ENCODE measurements around the gene SH3BP4. TPM values are rescaled to one million over a fixed set of nuclear protein-coding genes. Genes with fewer than 3 reads are reported as not detected.

The SH3BP4 gene
- total RNA-seq, 1 donor from 2014 or later, result 0.26 TPM

DNA sequence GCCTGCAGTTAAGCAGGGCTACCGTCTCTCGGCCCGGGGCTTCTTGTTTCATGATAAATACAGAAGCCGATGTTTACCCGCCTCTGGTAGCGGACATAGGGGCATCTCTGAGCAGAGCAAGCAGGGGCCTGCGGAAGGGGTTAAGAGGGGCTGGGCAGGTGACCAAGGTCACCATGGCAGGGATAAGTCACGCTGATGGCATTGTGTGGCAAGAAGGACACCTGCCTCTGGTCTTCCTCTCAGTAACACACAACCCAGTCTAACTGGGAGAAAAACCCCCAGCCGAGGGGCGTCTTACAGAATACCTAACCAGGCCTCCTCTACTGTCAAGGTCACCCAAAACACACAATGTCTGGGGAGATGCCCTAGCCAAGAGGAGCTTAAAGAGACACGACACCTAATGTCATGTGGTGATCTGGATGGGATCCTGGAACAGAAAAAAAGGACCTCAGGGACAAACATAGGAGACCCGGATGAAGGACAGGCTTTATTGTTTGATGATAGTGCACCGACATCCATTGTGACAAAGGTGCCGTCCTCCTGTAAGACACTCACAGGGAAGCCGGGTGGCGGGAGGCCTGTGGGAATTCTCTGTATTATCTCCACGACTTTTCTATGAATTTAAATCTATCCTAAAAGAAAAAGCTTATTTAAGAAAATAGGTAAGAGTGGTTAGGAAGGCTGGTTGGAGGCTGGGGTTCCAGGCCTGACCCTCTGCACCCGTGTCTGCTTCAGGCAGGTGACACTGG is 24.8 kb downstream of the SH3BP4 start:
- Mint-ChIP-seq H3K36me3 (ENCODE audit: low read depth) (no peaks in the 10 kb centered on the region), H3K27me3 (ENCODE audit: insufficient read depth) (no peaks in the 10 kb centered on the region), H3K9me3 (peaks cover 5% of the 10 kb centered on the region), H3K4me3 (no peak overlapping the region), H3K27ac (no peak overlapping the region), H3K4me1 (ENCODE audit: low read depth) (no peaks in the 10 kb centered on the region)
- intact Hi-C loops (cut with micrococcal nuclease), result no loop called here
- no peak for DNase-seq (ENCODE audit: low spot score)

DNA sequence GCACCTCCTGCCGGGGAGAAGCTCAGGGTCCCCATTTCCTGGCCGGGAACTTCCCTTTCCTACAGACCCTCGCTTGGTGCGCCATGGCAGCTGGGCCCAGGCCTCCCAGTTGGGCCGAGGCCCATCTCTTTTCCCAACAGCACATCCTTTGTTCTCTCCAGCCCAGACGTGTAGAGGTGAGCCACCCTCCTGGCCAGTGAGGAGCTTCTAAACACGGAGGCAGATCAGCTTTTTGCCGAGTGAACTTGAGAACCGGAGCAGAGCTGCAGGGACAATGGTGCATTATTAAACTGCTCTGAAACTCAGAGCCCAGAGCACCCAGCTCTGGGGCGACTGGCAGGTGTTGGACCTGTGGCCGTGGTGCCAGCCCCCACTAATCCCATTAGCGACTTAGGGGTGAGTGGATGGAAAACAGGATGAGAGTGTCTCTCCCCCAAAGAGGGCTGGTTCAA is 25.4 kb downstream of the SH3BP4 start:
- Mint-ChIP-seq H3K27ac (no peak overlapping the region), H3K27me3 (ENCODE audit: insufficient read depth) (no peaks in the 10 kb centered on the region), H3K4me1 (ENCODE audit: low read depth) (no peaks in the 10 kb centered on the region), H3K9me3 (peaks cover 5% of the 10 kb centered on the region), H3K36me3 (ENCODE audit: low read depth) (no peaks in the 10 kb centered on the region), H3K4me3 (no peak overlapping the region)
- DNase-seq (ENCODE audit: low spot score), result no peak
- intact Hi-C loops (cut with micrococcal nuclease), result no loop called here

DNA sequence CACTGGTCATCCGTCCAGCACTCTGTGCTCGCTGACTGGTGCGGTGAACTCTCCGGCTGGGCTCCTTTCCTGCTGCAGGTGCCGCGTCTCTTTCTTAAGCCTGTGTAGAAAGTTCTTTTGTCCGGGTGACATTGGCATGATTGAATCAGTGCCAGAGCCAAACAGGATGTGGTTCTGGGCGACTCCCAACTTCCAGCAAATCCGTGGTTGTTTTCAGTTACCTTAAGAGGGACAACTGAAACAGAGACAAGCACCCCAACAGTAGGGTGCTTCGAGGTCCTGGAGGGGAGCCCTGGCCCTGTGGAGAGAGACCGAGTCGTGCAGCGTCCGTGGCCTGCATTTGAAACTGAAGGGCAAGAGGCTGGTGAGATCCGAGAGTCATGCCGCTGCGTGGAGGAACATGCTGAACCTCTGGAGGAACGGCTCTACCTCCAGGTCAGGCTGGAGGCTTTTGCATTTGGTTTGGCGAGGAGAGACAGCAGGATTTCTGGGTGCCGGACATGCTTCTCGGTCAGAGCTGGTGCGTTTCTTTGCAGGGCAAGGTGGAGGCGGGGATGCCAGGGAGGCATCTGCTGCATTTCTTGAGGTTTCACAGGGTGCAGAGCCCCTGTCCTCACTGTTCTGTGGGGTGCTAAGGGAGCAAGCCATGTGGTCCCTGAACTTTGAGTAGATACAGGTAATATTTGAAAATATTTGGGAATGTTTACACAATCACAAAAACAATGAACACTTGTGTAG is 26.8 kb downstream of the SH3BP4 start:
- H3K27ac Mint-ChIP-seq, result no peak overlapping the region
- peaks cover 5% of the 10 kb centered on the region for H3K9me3 Mint-ChIP-seq
- intact Hi-C loops (cut with micrococcal nuclease), result no loop called here
- H3K27me3 Mint-ChIP-seq (ENCODE audit: insufficient read depth), result no peaks in the 10 kb centered on the region
- no peaks in the 10 kb centered on the region for H3K36me3 Mint-ChIP-seq (ENCODE audit: low read depth)
- H3K4me1 Mint-ChIP-seq (ENCODE audit: low read depth), result no peaks in the 10 kb centered on the region
- no peak for DNase-seq (ENCODE audit: low spot score)
- H3K4me3 Mint-ChIP-seq, result no peak overlapping the region

DNA sequence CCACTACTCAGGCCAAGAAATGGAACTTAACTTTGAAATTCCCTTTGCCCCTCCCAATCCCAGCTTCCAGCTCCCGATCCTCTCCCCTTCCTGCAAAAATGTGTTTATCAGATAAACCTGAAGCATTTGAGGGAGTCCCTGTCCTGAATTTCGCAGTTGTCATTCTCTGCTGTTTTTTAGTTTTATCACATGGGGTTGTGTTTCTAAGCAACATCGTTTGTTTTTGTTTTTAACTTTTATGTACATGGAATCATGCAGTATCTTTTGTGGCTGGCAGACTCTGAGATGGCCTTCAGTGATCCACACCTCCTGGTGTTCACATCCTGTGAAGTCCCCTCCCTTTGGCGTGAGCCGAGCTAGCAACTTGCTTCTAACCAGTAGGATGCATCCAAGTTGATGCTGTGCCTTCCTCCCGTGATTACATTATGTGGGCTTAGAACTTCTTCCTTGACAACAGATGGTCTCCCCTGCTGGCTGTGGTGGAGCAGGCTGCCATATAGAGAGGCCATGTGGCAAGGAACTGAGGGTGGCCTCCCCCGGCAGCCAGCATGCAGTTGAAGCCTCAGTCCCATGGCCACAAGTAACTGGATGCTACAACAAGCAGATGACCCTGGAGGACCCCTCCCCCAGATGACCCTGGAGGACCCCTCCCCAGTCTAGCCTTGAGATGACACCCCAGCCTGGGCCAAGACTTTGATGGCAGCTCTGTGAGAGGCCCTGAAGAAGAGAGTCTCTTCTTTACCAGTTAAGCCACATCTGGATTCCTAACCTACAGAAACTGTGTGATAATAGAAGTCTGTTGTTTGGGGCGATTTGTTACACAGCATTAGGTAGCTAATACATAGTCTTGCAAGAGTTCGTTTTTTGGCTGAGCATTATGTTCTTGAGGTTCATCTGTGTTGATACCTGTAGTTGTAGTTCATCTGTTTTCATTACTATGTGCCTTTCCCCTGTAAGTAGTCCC is 27.7 kb downstream of the SH3BP4 start:
- Mint-ChIP-seq H3K4me1 (ENCODE audit: low read depth) (no peaks in the 10 kb centered on the region), H3K36me3 (ENCODE audit: low read depth) (no peaks in the 10 kb centered on the region), H3K27ac (no peak overlapping the region), H3K9me3 (peaks cover 5% of the 10 kb centered on the region), H3K4me3 (no peak overlapping the region), H3K27me3 (ENCODE audit: insufficient read depth) (no peaks in the 10 kb centered on the region)
- no peak for DNase-seq (ENCODE audit: low spot score)
- intact Hi-C loops (cut with micrococcal nuclease), result no loop called here

DNA sequence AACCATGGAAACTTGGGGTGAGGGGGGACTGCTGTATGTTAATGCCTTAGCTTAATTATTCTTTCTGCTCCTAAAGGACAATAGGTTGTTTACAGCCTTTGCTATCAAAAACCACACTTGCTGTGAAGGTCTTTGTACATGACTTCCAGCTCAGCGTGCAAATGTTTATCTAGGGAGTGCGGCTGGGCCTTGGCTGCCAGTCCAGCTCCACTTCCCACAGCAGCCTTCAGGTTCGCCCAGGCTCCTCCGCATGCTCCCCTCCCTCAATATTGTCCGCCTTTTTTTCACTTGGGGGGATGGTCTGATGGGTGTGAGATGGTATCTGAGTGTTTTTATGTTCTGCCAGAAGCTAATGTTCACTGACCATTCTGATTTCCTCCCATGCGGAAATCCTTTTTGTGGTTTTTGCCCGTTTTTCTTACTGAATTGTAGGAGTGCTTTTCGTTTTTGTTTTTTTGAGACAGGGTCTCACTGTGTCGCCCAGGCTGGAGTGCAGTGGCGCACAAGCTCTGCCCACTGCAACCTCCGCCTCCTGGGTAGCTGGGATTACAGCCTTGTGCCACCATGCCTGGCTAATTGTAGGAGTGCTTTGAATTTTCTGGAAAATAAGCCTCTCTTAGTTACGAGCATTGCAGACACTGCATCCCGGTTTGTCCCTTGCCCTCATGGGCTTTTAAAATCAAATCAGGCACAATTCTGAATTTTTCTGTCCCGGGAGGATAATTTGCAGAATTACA is 28.8 kb downstream of the SH3BP4 start:
- no peaks in the 10 kb centered on the region for H3K27me3 Mint-ChIP-seq (ENCODE audit: insufficient read depth)
- no peak overlapping the region for H3K4me3 Mint-ChIP-seq
- peaks cover 5% of the 10 kb centered on the region for H3K9me3 Mint-ChIP-seq
- intact Hi-C loops (cut with micrococcal nuclease), result no loop called here
- no peak for DNase-seq (ENCODE audit: low spot score)
- no peaks in the 10 kb centered on the region for H3K4me1 Mint-ChIP-seq (ENCODE audit: low read depth)
- no peak overlapping the region for H3K27ac Mint-ChIP-seq
- H3K36me3 Mint-ChIP-seq (ENCODE audit: low read depth), result no peaks in the 10 kb centered on the region

DNA sequence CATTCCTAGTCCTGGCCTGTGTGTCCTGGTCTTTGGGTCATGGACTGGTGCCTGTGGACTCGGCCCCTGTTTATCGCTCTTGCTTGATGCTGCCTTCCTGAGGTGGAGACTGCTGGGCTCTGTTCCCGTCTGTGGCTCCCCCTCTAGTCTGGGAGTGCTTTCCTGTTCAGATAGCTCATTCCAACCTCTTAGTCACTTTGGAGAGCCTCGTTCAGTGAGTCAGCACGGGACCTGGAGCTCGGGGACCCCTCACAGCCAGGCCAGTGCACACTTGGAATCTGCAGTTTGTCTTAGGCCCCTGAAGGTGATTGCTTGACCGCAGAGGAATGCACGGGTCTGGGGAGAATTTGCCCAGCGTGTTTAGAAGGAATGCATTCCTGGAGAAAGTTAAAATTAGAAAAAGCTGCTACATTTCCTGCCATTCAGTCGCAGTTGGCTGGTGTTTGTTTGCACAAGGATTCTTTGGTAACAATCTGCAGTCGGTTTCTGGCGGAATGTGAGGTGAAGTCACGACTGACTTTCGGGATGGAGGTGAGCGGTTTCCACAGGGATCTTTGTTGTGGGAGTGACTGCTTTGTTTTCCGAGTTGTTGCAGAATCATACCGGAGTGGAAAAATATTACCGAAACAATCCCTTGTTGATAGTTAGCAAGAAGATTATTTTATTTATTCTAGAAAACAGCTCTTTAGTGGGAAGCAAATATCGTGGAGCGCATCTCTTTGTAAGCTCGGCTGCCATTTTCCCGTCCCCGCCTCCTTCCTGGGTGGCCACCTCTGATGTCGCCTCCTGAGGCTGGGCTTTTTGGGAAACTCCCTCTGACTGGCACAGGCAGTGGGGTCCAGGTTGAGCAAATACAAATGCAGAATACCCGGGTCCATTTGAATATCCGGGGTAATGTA is 29.6 kb downstream of the SH3BP4 start:
- intact Hi-C loops (cut with micrococcal nuclease), result no loop called here
- H3K4me1 Mint-ChIP-seq (ENCODE audit: low read depth), result no peaks in the 10 kb centered on the region
- DNase-seq (ENCODE audit: low spot score), result no peak
- H3K9me3 Mint-ChIP-seq, result peaks cover 5% of the 10 kb centered on the region
- H3K36me3 Mint-ChIP-seq (ENCODE audit: low read depth), result no peaks in the 10 kb centered on the region
- no peak overlapping the region for H3K27ac Mint-ChIP-seq
- no peak overlapping the region for H3K4me3 Mint-ChIP-seq
- H3K27me3 Mint-ChIP-seq (ENCODE audit: insufficient read depth), result no peaks in the 10 kb centered on the region

DNA sequence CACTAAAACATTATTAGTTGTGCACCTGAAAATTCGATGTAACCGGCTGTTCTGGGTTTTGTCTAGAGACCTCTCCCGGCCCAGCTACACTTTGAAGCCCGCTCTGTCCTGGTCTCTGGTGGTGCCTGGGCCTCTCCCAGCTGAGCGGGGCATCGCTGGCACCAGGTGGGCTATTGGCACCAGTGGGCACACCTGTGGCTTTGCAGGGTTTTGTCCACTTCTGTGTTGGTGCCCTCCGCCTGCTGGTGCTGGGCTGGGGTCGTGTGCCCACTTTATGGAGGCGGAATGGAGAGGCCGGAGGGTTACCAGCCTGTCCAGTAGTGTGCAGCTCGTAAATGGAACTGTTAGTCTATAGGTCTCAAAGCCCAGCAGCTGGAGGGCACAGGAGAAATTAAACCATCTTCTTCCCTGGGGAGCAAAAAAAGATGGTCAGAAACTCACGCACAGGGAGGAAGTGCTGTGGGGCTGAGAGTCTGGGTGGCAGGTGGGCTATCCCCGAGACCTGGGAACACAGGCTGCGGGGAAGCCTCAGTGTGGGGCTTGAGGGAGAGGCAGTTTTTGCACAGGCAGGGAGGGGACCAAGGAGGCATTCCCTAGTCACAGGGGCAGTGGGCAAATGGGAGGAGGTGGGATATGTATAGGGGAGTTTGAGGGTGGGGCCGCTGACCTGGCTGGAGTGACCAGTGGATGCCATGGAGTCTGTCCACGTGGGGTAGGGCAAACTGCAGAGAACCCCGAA is 30.4 kb downstream of the SH3BP4 start:
- H3K36me3 Mint-ChIP-seq (ENCODE audit: low read depth), result no peaks in the 10 kb centered on the region
- no peaks in the 10 kb centered on the region for H3K27me3 Mint-ChIP-seq (ENCODE audit: insufficient read depth)
- DNase-seq (ENCODE audit: low spot score), result no peak
- H3K27ac Mint-ChIP-seq, result no peak overlapping the region
- peaks cover 5% of the 10 kb centered on the region for H3K9me3 Mint-ChIP-seq
- intact Hi-C loops (cut with micrococcal nuclease), result no loop called here
- no peak overlapping the region for H3K4me3 Mint-ChIP-seq
- no peaks in the 10 kb centered on the region for H3K4me1 Mint-ChIP-seq (ENCODE audit: low read depth)

DNA sequence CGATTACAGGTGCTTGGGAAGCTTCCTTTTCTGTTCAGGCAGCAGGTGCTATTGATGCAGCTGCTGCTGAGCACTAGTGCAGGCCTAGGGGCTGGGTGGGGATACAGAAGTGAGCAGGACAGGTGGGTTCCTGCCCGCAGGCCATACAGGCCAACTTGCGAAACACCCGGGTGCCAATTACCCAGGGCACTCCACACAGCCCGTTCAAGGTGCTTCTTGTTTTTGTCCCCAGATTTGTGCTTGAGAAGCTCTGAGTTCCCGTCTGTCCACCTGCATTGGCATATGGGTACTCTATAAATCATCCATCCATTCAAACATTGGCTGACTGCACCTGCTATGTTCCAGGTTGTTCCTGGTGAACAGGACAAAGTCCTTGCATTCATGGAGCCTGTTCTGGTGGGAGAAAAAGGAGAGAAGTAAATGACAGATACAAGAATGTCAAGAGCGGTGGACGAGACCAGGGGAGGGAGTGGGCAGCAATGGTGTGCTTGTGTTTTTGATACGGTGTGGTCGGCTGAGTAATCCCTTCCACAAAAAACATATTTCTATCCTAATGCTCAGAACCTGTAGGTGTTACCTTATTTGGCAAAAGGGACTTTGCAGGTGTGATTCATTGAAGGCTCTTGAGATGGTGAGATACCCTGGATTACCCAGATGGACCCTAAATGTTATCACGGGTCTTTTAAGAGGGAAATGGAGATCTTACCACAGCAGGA is 31.4 kb downstream of the SH3BP4 start:
- Mint-ChIP-seq H3K27ac (no peak overlapping the region), H3K4me3 (no peak overlapping the region), H3K36me3 (ENCODE audit: low read depth) (no peaks in the 10 kb centered on the region), H3K9me3 (peaks cover 5% of the 10 kb centered on the region), H3K4me1 (ENCODE audit: low read depth) (no peaks in the 10 kb centered on the region), H3K27me3 (ENCODE audit: insufficient read depth) (no peaks in the 10 kb centered on the region)
- intact Hi-C loops (cut with micrococcal nuclease), result no loop called here
- no peak for DNase-seq (ENCODE audit: low spot score)

DNA sequence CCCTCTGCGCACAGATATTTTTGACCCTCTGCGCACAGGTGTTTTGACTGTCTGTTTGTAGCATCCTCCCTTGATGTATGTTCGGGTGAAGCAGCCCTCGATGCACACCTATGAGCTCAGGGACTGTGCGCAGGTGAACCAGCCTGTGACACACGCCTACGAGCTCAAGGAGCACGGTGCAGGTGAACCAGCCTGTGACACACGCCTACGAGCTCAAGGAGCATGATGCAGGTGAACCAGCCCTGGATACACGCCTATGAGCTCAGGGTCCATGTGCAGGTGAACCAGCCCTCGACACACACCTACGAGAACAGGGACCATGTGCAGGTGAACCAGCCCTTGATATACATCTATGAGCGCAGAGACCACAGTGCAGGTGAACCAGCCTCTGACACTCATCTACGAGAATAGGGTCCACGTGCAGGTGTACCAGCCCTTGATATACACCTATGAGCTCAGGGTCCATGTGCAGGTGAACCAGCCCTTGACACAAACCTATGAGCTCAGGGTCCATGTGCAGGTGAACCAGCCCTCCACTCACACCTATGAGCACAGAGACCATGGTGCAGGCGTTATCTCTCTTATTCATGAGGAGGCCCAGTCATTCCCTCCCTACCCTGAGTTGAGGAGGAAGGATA is 33.9 kb downstream of the SH3BP4 start:
- H3K9me3 Mint-ChIP-seq, result no peaks in the 10 kb centered on the region
- H3K4me3 Mint-ChIP-seq, result no peak overlapping the region
- DNase-seq (ENCODE audit: low spot score), result no peak
- H3K27ac Mint-ChIP-seq, result no peak overlapping the region
- peaks cover 1% of the 10 kb centered on the region for H3K27me3 Mint-ChIP-seq (ENCODE audit: insufficient read depth)
- no peaks in the 10 kb centered on the region for H3K4me1 Mint-ChIP-seq (ENCODE audit: low read depth)
- intact Hi-C loops (cut with micrococcal nuclease), result no loop called here
- H3K36me3 Mint-ChIP-seq (ENCODE audit: low read depth), result no peaks in the 10 kb centered on the region

DNA sequence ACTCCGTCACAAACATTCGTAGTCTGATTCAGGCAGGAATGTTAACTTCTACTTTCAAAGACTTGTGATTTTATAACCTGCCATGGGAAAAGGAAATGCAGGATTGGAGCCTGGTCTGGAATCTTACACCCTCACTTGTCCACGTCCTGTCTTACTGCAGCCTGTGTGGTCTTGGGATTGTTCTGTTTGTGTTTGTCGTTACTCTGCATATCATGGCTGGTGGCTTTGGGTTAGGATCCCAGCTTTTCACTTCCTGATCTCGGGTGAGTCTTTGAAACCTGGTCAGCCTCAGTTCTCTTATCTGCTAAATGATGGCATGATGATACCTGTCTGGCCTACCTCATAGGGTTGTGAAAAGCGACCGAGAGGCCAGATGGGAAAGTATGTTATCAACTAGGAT is 34.6 kb downstream of the SH3BP4 start:
- intact Hi-C loops (cut with micrococcal nuclease), result no loop called here
- H3K27me3 Mint-ChIP-seq (ENCODE audit: insufficient read depth), result peaks cover 1% of the 10 kb centered on the region
- H3K4me3 Mint-ChIP-seq, result no peak overlapping the region
- H3K36me3 Mint-ChIP-seq (ENCODE audit: low read depth), result no peaks in the 10 kb centered on the region
- H3K27ac Mint-ChIP-seq, result no peak overlapping the region
- H3K9me3 Mint-ChIP-seq, result no peaks in the 10 kb centered on the region
- H3K4me1 Mint-ChIP-seq (ENCODE audit: low read depth), result no peaks in the 10 kb centered on the region
- no peak for DNase-seq (ENCODE audit: low spot score)
